Fibroblast of the conjunctiva (primary cell): ENCODE measurements around the gene C10orf90.

ENCODE experiments used
- DNase-seq: peaks from one replicate; pipeline ENCODE4 v3.0.0-alpha.2; 2010; ENCODE audit warnings: low read depth

The C10orf90 gene

GRCh38 chr10:126459878-126460481 lies 210.5 kb downstream of the C10orf90 start:
- peak; percentile 76 for DNase-seq

DNA sequence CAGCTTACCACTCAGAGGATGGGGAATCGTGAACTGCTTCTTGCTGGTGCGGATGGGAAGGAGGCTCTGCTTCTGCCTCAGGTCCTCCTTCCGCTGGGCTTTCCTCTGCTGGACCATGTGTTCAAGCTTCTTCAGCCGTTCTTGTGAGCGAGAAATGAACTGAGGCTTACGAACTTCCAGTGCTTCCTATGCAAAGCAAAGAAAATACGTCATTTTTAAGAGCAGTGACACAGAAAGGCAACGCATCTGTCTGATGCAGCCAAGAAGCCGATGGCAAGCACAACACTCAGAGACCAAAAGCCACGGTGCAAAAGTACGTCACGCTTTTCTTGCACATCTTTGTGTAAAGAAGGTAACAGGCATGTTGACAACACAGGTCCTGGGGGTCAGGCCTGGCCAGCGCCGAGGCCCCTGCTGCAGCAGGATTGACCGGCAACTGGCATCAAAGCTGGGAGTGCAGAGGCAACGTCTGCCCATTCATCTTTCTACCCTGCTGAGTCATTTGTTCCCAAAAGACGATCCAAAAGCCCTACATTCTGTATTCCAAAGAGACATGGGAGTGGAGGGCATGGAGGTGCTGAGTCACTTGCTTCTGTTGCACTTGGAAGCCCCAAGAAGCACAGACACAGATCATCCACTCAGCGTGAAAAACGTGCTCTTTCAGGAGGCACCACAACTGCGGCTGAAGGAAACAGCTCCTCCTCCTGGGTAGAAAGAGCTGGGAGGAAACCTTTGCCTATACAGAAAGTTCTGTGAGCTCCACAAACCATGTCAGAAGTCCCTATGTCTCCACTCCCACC lies 211.3 kb downstream of the C10orf90 start:
- DNase-seq: peak; percentile 77

- DNase-seq: peak; percentile 20
These were observed 212.0 kb downstream of the C10orf90 start for GRCh38 chr10:126458466-126458865.

DNA sequence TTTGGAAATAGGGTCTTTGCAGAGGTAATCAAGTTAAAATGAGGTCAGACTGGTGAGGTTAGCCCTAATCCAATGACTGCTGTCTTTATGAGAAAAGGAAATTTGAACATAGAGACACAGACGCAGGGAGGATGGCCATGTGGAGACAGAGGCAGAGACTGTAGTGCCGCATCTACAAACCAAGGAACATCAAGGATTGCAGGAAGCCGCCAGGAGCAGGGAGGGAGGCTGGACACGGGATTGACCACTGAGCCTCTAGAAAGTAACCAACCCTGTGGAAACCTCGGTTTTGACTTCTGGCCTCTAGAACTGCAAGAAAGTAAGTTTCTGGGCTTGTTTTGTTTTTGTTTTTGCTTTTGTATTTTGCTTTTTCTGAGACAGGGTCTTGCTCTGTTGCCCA lies 213.9 kb downstream of the C10orf90 start:
- DNase-seq: no peak

GRCh38 chr10:126455766-126456405 lies 214.6 kb downstream of the C10orf90 start:
- DNase-seq: no peak

DNA sequence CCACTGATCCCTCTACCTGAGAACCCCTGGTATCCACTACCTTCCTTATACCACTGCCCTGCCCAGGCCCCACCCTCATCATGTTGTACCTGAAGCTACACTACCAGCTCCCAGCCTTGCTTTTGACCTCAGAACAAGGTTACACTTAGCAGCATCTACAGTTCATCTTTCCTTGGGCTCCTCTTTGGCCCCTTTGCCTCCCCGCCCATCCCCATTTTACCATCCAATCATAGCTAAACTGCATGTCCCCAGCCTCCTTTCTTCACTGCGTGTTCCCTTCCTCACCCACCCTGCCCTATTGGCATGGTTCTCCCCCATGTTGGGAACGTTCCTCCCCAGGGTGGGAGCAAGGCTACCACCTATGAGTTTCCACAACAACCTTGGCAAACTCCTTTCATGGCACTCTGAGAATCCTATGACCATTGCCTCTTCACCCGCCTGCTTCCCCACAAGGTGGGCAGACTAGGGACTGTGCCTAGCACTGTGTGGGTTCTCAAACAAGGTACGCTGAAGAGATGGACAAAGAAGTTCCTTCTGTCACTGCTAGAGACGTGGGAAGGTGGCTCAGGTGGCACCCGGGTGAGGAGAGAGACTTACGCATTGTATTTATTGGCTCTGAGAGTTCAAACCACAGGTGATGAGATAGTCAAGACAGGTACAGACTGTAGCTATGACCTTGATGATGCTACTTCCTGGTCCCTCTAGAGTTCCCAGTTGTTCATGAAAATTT lies 215.3 kb downstream of the C10orf90 start:
- DNase-seq: no peak

DNA sequence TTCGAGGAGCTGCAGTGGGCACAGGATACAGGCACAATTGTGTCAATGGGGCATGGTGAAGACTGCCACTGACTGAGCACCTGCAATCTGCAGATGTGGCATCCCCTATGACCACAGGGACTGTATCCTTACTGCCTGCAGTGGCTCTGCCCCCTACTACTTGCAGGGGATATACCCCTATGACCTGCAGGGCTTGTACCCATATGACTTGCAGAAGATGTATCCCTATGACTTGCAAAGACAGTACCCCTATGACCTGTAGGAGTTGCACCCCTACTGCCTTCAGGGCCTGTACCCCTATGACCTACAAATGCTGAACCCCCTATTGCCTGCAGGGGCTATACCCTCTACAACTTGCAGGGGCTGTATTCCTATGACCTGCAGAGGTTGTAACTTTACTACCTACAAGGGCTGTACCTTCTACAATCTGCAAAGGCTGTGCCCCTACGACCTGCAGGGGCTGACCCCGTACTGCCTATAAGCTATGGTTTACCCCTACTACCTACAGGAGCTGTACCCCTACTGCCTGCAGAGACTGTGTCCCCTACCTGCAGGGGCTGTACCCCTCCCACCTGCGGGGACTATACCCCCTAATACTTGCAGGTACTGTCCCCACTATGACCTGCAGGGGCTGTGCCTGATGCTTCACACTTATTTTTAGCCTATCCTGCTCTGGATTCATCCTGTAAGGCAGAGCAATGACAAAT lies 216.3 kb downstream of the C10orf90 start:
- DNase-seq: no peak

DNA sequence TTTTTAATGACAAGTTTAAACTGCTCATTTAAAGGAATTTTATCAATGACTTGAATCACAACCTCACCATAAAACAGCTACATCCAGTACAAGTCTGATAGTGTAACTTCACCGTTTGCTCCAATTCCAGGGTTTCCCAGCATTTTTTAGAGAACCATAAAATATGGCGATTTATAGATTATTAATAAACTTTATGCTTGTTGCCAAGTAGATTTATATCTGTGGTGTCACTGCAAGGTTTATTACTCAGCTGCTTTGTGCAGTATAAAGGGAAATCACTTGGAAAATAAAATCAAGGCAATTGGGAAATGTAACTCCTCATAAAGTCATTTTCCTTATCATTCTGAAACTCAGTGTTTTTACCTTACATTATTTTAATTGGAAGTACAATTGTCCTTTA lies 218.2 kb downstream of the C10orf90 start:
- no peak for DNase-seq

GRCh38 chr10:126448091-126448490 lies 222.4 kb downstream of the C10orf90 start:
- DNase-seq: no peak

DNA sequence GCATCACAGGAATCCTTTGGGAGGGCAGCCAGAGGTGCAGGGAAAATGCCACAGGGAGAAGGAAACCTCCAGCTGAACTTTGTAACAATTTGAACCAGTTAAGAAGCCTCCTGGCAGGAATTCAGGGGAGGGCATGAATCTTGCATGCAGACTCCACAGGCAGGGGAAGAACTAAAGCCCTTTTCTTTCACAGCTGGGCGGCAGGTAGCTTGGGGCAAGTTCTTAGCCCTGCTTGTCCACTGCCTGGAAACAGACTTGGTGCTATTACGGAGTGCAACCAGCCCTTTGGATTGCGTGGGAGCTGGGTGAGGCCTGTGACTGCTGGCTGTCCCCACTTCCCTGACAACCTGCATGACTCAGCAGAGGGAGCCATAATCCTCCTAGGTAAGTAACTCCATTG lies 230.6 kb downstream of the C10orf90 start:
- no peak for DNase-seq

- DNase-seq: no peak
These were observed 232.1 kb downstream of the C10orf90 start for GRCh38 chr10:126438407-126438783.

- no peak for DNase-seq
These were observed 232.7 kb downstream of the C10orf90 start for GRCh38 chr10:126437635-126438406.

DNA sequence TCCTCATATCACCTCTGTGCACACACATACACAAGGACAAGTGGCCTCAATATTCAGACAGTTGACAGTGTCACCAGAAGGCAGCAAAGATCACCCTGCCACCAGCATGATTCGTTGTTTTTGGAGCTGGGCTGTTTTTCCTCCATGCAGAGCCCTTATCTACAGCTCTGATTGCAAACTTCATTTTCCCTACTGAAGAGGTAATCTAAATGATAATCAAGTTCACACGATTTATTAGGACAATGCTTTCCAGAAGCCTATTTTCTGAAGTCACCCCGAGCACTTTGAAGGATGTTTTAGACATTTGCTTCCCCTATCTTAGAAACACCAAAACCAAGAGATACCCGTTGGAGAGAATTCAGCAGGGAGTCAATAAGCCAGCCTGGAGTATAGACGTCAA lies 236.3 kb downstream of the C10orf90 start:
- no peak for DNase-seq

GRCh38 chr10:126433351-126433750 lies 237.1 kb downstream of the C10orf90 start:
- no peak for DNase-seq

DNA sequence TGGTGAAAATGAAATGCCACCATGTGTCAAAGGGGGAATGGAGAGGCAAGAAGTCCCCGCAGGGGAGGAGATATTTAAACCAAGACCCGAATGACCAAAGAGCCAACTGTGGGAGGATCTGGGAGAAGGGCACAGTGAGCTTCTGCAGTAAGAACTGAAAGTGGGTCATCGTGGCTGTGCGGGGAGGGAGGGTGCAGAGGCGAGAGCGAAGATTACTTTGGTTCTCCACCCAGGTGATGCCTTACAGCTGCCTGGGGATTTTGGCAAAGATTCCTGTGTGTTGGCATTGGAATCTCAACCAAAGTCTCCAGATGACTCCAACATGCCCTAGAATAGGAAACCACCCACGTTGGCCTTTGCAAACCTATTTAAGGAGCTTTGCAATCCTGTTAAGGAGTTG lies 238.0 kb downstream of the C10orf90 start:
- no peak for DNase-seq

GRCh38 chr10:126431816-126432215 lies 238.7 kb downstream of the C10orf90 start:
- no peak for DNase-seq

GRCh38 chr10:126430512-126430911 lies 240.0 kb downstream of the C10orf90 start:
- no peak for DNase-seq

- no peak for DNase-seq
These were observed 241.2 kb downstream of the C10orf90 start for GRCh38 chr10:126429275-126429674.

DNA sequence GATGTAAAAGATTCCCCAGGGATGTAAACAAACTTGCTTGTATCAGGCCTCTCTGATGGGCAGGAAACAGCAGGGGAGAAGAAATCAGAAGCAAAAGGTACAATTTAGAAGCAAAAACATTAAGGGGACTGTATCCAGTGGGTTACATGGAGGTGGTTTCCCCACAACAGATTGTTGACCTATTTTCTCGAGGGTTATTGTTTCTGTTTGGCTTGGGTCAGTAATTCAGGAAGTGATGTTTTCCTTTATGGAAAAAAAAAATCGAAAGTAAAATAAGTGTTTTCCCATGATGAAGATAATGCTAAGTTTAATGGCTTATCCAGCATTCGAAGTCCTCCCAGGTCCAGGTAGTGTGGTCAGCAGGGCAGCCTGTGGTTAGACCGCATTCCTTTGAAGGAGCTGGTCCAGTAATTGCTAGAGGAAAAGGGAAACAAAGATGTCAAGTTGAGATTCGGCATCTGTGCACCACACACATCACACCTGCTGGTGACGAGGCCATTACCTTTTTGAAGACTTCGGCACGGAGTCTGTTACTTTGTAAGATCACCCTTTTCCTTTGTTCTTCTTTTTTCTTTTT lies 244.9 kb downstream of the C10orf90 start:
- no peak for DNase-seq

- no peak for DNase-seq
These were observed 245.5 kb downstream of the C10orf90 start for GRCh38 chr10:126425032-126425431.
